Measurements from ENCODE around the gene PYDC2.
"Not testable (repeated sequence)": the region's sequence is repeated elsewhere in the genome, so short reads cannot be mapped to it uniquely, and the experiment has no call there.

The PYDC2 gene

DNA sequence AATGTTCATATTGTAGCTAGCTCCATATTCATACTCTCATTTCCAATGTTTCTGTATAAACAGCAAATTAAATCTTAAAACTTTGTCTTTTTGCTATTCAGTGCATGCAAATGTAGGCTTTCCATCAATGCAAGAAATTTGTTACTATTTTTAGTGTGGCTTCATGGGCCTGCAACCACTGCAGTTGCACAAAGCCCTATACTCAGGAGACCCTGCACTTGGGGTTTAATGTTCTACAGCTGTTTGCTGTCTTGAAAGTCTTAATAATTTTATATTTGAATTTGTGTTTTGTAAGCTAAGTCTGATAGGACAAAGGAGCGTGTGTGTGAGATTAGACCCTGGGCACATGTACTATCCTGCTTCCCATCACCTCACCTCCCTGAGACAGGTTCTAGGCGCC is 9.6 kb downstream of the PYDC2 start:
- DNase-seq, result no peak

DNA sequence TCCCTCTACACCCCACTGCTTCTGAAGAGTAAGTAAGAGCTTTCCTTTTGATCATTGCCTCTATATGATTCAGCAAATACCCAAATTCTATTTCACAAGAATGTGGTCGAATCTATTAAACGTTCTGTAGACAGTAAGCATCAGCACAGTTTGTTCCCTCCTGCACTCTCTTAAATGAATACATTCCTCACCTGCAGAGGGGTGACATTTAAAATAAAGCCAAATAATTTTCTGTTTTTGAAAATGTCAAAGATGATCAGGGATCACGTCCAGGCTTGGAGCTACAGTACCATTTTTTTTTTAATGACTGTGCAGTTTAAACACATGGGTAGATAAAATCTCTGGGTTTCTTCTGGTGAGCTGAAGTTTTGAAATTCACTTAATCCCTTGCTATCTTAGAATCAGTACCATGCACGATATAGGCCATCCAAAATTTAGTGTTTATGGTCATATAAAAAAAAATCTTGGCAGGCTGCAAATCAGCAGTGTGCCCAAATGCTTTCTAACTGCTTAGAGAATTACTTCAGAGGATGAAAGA is 12.8 kb downstream of the PYDC2 start:
- DNase-seq, result no peak

DNA sequence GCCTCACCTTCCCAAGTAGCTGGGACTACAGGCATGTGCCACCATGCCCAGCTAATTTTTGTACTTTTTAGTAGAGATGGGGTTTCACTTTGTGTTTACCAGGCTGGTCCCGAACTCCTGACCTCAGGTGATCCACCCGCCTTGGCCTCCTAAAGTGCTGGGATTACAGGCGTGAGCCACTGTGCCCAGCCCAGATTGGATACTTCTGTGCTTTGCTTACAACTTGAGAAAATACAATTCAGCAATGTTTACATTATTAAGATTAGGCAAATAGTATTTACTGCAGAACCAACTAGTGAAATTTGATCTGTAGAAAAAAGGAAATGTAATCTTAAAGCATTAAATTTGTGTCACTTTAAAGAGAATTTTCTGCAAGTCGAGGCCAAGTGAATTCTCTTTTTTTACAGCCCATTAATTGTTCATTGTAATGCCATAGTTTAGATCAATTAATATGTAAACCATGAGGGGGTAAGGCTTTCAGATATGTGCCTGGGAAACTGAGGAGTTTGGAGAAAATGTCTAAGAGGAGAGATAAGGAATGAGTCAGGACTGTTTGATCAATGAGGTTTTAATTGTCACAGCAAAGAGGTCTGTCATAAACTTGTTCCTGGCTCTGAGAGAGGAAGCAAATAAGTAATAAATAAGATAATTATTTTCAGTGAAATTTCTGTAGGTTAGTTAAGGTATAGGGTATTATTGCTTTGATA is 15.3 kb downstream of the PYDC2 start:
- no peak for DNase-seq

DNA sequence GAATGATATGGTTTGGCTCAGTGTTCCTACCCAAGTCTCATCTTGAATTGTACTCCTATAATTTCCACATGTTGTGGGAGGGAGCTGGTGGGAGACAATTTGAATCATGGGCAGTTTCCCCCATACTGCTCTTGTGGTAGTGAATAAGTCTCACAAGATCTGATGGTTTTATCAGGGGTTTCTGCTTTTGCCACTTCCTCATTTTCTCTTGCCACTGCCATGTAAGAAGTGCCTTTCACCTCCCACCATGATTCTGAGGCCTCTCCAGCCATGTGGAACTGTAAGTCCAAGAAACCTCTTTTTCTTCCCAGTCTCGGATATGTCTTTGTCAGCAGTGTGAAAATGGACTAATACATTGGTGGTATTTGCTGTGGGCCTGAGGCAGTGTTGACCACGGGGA is 23.0 kb downstream of the PYDC2 start:
- DNase-seq, result not testable (repeated sequence)

DNA sequence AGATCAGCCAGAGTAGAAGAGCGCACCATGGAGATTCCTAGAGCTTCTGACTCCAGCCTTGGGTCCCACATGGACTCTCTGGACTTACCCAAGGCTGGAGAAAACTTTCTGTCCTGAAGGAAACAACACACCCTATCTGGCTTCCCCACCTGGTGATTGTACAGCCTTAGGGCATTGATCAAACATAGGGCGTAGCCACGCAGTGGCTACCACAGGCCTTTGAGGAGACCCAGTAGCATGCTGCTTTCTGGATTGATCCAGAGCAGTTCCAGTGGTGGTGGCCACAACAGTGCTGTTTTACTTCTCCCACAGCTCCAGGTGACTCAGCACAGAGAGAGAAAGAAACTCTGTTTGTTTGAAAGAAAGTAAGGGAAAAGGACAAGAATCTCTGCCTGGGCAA is 23.5 kb downstream of the PYDC2 start:
- DNase-seq, result no peak

DNA sequence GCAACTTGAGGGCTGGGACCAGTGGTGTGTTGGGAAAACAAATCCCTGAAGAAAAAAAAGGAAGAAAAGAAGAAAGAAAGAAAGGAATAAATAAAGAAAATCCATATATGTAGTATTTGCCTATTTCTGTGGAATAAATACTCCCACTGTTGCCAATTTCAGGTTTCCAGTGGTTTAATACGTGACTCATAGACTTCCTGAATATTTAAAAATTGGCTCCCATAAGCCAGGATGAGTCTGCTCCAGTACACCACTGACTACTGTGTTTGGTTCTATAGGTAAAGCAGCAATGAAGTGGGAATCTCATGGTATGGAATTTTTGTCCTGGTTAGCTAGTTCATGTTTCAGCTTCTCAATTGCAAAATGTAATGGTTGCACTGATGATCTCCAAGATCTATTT is 31.6 kb downstream of the PYDC2 start:
- DNase-seq, result no peak

DNA sequence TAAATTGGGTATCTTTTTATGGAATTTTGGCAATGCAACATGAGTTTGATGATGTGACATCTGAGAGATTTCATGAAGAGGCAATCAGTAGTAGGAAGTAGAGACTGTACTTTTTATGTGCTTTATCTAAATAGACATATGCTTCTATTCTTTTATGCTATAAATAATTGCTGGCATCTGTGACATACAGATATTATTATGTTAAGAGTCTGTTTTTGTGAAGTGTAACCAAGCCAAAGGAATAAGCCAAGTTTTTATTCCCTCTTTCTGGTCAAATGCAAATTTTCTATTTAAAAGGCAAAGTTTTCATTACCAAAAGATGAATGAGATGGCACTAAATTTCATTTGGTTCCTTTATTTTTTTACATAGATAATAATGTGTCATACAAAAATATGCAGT is 32.4 kb downstream of the PYDC2 start:
- no peak for DNase-seq

DNA sequence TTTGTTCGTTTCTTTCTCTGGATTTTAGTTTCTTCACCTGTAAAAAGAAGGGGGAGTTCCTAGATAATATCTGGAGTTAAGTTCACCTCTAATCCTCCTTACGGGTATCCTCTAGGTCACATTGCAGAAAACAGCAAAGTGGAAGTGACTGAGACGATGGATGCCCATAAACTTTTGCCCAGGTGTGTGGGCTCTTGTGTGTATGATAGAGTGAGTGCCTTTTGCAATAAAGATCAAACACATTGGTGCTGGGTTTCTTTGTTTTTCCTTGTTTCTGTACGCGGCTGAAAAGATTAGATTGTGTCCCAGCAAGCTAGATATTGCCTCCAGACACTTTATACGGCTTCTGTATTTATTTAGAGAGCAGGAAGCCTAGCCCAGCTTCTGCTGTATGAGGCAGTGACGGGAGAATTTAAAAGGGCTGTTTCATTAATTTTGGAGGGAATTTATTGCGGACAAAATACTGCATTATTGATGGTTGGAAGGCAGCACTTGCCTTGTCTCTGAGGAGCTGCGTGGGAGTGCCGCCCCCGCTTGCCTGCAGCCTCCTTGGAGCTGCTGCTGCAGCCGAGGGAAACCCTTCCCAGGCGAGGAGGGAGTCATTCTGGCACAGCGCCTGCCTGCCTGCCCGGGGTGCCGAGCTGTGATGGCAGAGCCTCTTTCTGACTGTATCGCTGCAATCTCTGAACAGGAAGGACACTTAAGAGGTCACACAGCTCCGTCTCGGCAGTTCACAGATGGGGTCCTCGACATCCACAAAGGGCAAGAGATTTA is 38.5 kb downstream of the PYDC2 start:
- peak; percentile 33 for DNase-seq

DNA sequence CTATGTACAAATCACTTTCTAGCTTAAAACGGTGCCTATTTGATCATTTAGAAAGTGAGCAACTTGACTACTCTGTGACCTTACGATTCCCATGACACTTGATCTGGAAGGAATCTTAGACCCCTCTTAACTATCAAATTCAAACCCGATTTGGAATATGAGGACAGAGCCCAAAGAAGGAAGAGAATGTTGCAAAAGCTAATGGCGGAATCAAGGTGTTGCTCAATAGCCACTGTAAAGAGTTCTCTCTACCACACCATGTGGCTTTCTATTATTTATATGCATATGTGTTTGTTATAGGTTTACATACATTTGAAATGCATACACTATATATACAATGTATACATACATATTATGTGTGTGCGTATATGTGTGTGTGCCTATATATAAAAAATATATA is 39.9 kb downstream of the PYDC2 start:
- no peak for DNase-seq

DNA sequence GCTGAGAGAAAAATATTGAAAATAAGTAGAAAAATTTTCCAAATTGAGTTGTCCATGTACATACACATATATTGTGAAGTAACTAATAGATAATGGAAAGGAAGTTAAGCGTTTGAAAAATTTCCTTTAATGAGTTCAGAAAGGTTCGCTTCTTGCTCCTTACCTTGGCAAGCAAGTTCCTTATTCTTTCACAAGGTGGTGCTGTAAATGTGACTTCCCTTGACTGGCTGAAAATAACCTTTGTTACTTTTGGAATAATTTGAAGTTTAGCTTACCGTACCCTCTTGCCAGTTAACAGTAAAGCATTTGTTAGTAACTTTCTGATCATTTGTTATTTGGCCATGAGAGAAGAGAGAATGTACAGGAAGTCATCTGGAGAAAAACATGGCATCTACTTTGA is 41.6 kb downstream of the PYDC2 start:
- no peak for DNase-seq

DNA sequence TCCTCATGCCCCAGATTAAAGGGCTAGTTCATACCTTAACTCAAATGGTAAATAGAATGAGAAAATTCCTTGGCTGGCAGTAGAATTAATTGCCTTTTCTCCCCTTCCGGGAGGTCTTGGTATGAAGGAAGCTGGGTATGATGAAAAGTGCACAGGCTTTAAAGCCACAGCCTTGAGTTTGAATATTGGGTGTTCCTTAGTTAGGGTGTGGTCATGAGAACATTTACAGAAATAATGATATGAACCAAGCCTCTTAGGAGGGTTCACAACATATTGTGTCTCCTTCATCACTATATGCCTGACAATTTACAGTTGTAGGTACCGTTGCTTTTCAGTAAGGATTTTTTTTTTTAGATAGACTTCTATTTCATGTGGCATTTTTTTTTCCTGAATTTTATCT is 48.1 kb downstream of the PYDC2 start:
- DNase-seq, result no peak
